Breast epithelium (tissue), 3 donors: ENCODE results near the gene VEZF1.

Experiments
- CTCF ChIP-seq, 3 donors: fragments of 450-650 bp; IDR thresholded peaks; one replicate each; pipeline ENCODE4 v1.5.1; 2016 to 2017; ENCODE audit warnings: antibody characterized with exemption in 3 of 3, mild to moderate bottlenecking in 3 of 3, moderate library complexity in 3 of 3
- POLR2A ChIP-seq: fragments of 450-650 bp; IDR thresholded peaks from one replicate; pipeline ENCODE4 v1.6.1; 2016; ENCODE audit warnings: antibody characterized with exemption, mild to moderate bottlenecking, moderate library complexity
- POLR2AphosphoS5 ChIP-seq, 3 donors: sonication (generic); formaldehyde crosslinking; IDR thresholded peaks; one replicate each; pipeline ENCODE4 v1.6.1; 2017; ENCODE audit warnings: antibody characterized with exemption in 3 of 3

DNA sequence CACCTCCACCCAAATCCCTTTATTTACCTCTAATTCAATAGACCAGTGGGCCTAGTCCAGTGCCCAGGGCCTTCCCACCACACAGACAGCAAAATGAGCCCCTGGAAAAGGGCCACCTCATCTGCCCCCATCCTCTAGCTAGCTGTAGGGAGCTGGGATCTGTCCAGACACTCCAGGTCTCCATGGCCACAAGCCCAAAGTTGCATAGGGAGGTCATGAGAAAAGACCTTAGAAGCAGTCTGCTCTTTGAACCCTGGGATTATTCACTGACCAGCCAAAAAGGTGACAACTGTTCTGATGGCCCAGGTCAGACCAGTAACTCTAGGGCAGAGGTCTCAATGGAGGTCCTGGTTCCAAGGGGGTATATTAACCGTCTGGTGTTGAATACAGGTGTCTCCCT lies 34.8 kb downstream of the VEZF1 start:
- TF ChIP-seq POLR2A (no peak), CTCF (IDR thresholded peaks at IDR 0.05) (no peak), POLR2AphosphoS5 (IDR thresholded peaks at IDR 0.05) (no peak)
